T1000 (cell line): Measurements from ENCODE around the gene USP48.
"Not testable (repeated sequence)": the region's sequence is repeated elsewhere in the genome, so short reads cannot be mapped to it uniquely, and the experiment has no call there.

ENCODE experiments used
- DNase-seq: peaks from one replicate; lab custom pipeline; 2025; ENCODE audit warnings: mixed read lengths; lab: John Stamatoyannopoulos, UW

Gene USP48

DNA sequence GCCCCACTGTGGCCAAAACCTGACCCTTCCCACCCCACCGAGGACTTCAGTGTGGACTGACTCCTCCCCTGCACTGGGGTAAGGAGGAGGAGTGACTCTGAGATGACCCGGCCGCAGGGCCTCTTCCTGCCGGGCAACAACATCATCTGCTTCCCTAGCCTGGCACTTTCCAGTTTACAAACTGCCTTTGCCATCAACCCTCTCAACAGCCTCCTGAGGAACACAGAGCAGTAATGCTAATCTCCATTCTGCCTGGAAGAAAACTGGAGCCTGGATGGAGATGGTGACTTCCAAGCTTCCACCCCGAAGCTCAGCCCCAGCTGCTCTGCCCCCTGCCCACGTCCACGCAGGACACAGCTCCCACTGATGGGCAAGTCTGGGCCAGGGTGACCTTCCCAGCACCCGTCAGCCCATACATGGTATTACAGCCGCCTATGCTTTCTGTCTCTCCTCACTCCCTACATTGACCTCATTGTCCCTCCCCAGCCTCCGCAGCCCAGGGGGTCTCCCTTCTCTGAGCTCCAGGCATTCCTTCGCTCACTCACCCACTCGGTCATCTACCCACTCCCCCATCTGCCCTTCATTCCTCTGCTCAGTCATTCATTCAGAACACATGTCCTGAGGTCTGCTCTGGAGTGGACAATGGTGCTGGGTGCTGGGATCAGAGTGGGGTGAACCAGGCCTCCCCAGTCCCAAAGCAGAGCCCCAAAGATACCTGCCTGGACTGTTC is 148.0 kb downstream of the USP48 start:
- DNase-seq, result no peak

DNA sequence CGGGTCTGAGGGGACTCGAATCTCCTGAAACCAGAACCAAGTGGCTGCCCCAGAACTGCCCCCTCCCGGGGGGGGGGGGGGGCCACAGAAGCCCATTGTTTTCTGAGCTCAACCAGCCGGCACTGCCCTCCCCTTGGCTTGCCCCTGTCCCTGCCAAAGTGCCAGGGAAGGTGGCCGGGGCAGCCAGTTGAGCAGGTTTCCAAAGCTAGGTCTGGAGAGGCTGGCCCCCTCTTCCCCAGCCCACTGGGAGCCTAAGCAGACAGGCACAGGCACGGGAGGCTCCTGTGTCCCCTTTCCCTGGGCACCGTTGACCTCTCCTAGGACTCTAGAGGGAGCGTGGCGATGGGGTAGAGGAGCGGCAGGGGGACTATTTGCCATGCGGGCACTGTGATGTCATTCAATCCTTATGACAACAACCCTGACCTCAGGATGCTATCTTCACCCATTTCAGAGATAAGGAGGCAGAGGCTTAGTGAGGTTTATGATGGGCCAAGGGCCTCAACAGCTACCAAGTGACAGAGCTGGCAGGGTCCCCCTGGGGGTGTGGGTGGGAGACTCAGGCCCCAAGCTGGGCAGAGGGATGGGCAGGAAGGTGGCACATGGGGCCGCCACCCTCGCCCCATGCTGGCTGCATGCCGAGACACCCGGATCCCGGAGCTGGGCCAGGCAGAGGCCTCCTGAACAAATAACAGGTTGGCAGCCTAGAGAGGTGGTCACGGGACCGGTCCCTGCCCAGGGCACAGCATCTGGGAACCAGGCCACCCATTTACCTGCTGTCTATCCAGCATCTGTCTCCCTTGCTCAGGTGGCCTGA is 148.8 kb downstream of the USP48 start:
- no peak for DNase-seq

DNA sequence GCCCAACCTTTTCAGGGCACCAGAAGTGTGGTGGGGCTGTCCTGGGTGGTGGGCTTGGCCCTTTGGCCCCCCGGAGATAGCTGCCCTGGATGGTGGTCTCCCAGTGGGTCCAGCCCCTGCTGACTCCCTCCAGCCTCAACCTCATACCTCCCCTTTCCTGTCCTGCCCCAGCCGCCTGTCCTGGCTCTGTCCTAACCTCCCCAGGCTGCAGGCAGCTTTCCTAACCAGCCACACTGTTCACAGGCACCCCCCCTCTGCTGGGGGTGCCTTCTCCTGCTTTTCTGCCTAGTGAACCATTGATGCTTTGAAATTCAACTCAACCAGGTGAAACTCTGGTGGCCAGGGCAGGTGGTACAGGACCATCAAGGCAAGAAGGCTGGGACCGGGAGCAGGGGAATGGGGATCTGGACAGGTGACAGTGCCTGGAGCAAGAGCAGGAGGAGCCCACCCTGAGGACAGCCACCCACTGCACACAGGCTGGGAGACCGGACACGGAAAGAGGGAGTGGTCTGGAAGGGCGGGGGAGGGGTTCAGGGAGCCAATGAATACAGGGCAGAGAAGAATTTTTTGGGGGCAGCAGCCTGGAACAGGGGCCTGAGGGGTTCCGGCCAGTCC is 149.7 kb downstream of the USP48 start:
- DNase-seq, result no peak

DNA sequence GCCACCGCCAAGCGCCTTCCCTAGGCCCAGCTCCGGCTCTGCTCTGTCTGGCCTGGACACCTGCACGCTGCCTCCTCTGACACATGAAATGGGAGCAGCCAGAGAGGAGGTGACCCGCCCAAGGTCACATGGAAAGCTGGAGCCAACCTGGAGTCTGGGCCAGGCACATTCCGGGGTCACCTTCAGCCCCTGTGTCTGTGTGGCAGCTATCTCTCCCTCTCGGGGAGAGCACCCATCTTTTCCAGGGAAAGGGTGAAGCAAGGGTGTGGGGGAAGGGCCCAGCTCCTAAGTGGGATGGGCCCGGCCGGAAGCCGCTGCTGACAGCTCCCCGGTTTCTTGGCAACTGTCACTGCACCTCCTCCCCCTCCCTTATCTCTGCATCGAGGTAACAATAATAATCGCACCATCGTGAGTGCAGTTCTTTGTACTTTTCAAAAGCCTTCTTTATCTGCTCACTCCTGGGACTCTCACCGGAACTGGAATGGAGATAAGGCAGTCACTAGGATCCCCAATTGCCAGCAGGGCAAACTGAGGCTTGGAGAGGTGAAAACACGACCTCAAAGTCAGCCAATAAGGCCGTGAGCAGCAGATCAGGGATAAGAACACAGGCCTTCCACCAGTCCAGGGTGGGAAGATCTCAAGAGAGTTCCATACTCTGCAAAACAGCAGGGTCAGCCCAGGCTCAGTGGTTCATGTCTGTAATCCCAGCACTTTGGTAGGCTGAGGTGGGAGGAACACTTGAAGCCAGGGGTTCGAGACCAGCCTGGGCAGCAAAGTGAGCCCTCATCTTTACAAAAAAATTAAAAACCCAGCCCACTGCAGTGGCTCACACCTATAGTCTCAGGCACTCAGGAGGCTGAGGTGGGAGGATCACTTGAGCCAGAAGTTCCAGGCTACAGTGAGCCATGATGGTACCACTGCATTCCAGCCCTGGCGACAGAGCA is 150.7 kb downstream of the USP48 start:
- DNase-seq, result no peak

DNA sequence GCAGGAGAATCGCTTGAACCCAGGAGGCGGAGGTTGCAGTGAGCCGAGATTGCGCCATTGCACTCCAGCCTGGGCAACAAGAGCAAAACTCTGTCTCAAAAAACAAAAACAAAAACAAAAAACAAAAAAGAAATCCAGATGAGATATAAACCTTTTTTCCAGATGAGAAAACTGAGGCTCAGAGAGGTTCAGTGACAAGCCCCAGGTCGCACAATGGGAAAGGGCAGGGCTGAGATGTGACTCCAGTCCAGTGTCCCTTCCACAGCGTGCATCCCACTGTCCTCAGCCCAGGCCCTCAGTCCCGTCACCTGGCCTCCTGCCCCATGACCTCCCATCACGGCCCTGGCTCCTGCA is 151.4 kb downstream of the USP48 start:
- not testable (repeated sequence) for DNase-seq

DNA sequence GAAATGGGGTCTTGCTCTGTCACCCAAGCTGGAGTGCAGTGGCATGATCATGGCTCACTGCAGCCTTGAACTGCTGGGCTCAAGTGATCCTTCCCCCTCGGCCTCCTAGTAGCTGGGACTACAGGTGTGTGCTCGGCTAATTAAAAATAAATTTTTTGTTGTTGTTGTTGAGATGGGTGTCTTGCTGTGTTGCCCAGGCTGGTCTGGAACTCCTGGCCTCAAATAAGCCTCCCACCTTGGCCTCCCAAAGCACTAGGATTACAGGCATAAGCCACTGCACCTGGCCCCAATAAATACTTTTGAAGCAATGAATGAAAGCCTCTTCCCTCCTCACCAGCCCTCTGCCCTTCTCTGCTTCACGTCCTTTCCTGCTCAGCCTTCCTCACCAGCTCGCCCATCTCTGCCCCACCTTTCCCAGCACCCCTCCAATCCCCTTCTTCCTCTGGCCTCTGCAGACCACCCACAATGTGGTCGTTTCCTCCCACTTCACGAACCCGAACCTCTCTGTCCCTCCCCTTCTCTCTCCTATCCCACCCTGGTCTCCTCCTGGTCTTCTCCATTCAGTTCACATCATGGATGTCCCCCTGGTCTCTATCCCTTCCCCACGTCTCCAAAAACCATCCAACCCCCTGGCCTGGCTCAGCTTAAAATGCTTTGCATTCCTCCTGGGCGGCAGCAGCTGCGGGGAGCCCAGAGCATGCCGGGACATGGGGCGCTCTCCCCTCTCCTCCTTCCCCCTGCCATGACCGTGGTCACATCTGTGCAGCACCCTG is 152.2 kb downstream of the USP48 start:
- no peak for DNase-seq

DNA sequence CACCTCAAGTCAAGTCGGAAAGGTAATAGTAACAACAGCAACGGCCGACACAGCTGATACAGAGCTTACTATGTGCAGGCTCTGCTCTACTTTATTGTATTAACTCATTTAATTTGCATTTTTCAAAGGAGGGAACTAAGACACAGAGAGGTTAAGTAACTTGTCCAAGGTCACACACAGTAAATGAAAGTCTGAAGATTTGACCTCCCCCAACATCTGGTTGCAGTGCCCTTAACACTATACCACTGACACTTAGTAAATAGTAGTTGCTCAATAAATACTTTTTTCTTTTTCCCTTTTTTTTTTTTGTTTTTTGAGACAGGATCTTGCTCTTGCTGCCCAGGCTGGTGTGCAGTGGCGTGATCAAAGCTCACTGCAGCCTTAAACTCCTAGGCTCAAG is 153.0 kb downstream of the USP48 start:
- no peak for DNase-seq

DNA sequence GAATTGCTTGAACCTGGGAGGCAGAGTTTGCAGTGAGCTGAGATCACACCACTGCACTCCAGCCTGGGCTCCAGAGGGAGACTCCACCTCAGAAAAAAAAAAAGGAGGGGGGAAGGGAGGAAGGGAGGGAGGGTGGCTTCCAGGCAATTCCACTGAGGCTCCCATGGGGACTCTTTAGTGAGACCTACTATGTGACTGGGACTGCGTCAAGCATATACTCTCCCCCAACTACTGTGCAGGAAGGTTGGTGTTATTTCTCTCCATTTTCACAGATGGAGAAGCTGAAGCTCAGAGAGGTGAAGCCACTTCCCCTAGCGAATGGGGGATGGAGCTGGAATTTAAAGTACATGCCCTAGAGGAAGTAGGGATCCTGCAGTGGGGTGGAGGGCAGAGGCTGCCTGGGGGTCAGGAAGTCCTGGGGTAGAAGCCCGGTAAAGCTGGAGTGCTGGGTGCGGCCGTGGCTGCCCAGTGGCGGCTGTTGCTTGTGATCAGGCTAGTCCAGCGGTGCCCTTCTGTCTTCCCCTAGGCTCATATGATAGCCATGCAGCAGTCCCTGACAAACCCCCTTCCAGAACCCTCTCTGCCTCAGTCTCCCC is 154.1 kb downstream of the USP48 start:
- DNase-seq, result no peak
